ENCODE measurements around the gene C2CD2.

DNA sequence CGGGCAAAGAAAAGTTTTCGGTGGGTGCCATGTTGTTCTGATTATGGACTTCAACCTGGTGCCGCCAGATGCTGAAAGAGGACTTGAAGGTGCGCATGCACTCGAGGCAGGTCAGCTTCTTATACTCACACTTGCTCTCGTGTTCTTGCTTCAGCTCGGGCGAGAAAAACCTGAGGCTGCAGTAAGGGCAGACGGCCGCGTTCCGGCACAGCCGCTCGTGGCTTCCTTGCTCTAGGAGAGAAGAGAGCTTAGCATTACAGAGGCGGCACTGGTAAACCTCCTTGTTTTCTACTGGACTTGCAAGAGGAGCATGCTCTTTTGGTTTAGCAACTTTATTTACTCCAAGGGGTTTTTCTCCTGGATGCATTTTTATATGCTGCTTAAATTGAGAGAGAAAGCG, 37.8 kb upstream of the C2CD2 start:
- TF ChIP-seq POLR2AphosphoS5 (IDR thresholded peaks at IDR 0.05) (no peak), CTCF (IDR thresholded peaks at IDR 0.05) (no peak), EP300 (IDR thresholded peaks at IDR 0.05; ENCODE audit: low read depth) (no peak)

Measured in transverse colon (tissue), 4 donors.